ENCODE results near the gene PALD1. TPM values are rescaled to one million over a fixed set of nuclear protein-coding genes. Genes with fewer than 3 reads are reported as not detected.

The PALD1 gene
- total and polyA plus RNA-seq, 2 of the 4 experiments (the other 2 are of a cell fraction) = 0.12 to 0.18 TPM

- CTCF ChIA-PET = no interaction called here
- Histone ChIP-seq H3K9me1 (ENCODE audit: insufficient read depth, low read length) (no peaks in the 10 kb centered on the region), H2AFZ (replicated peaks; ENCODE audit: low read length, poor library complexity) (no peak overlapping the region), H3K56ac (ENCODE audit: extremely low read depth, insufficient read depth, low read length) (no peak overlapping the region), H2AK5ac (ENCODE audit: low read depth, low read length) (no peak overlapping the region), H2BK120ac (ENCODE audit: low read depth, low read length) (no peak overlapping the region), H2BK5ac (ENCODE audit: low read depth, low read length, poor library complexity, severe bottlenecking) (no peak overlapping the region), H3K9ac (ENCODE audit: low read depth, low read length) (no peak overlapping the region), H2BK20ac (ENCODE audit: low read depth, low read length) (no peak overlapping the region), H3K4me3 (ENCODE audit: insufficient read depth, low read depth, low read length) (no peak overlapping the region), H3K79me1 (ENCODE audit: low read depth in 1 of 2, low read length in 2 of 2) (no peaks in the 10 kb centered on the region), H3K9me3 (ENCODE audit: control insufficient read depth, insufficient read depth, low read length) (no peaks in the 10 kb centered on the region), H3K27me3 (ENCODE audit: control insufficient read depth, insufficient read depth, low read length) (peaks cover 30% of the 10 kb centered on the region), H2AK9ac (replicated peaks; ENCODE audit: low read depth, low read length, poor library complexity) (no peak overlapping the region), H4K8ac (ENCODE audit: low read depth in 2 of 2, low read length in 2 of 2) (no peak overlapping the region), H3K18ac (ENCODE audit: low read depth, low read length) (no peak overlapping the region), H4K20me1 (ENCODE audit: insufficient read depth, low read length) (no peaks in the 10 kb centered on the region), H4K91ac (ENCODE audit: insufficient read depth, low read depth, low read length) (no peak overlapping the region), H3K36me3 (ENCODE audit: control insufficient read depth, insufficient read depth, low read length) (no peaks in the 10 kb centered on the region), H3K4ac (ENCODE audit: low read depth, low read length) (no peak overlapping the region), H3K4me2 (ENCODE audit: low read depth, low read length) (no peak overlapping the region), H2BK15ac (ENCODE audit: low read depth, low read length) (no peak overlapping the region), H3K4me1 (ENCODE audit: control insufficient read depth, insufficient read depth, low read length) (peaks cover 3% of the 10 kb centered on the region; the same call in 1 of the 2 replicates), H3K14ac (replicated peaks; ENCODE audit: low read depth, low read length) (no peak overlapping the region), H4K5ac (ENCODE audit: low read depth, low read length) (no peak overlapping the region), H3K23ac (ENCODE audit: low read depth, low read length) (no peak overlapping the region), H3K27ac (ENCODE audit: insufficient read depth, low read length) (no peak overlapping the region)
- DNase-seq = no peak
- no TSS peak for BruUV-seq (replicated peaks)
- POLR2A ChIA-PET (ENCODE audit: unreplicated experiment) = no interaction called here
- dilution Hi-C loops (cut with HindIII; ENCODE audit: low sequenced_read_pairs, unreplicated experiment) (no loop called here), in situ Hi-C loops (cut with MboI; ENCODE audit: low sequenced_read_pairs) (no loop called here), intact Hi-C loops (cut with micrococcal nuclease) (no loop called here)
- TF ChIP-seq, protein P1, sequence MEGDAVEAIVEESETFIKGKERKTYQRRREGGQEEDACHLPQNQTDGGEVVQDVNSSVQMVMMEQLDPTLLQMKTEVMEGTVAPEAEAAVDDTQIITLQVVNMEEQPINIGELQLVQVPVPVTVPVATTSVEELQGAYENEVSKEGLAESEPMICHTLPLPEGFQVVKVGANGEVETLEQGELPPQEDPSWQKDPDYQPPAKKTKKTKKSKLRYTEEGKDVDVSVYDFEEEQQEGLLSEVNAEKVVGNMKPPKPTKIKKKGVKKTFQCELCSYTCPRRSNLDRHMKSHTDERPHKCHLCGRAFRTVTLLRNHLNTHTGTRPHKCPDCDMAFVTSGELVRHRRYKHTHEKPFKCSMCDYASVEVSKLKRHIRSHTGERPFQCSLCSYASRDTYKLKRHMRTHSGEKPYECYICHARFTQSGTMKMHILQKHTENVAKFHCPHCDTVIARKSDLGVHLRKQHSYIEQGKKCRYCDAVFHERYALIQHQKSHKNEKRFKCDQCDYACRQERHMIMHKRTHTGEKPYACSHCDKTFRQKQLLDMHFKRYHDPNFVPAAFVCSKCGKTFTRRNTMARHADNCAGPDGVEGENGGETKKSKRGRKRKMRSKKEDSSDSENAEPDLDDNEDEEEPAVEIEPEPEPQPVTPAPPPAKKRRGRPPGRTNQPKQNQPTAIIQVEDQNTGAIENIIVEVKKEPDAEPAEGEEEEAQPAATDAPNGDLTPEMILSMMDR (conservative IDR thresholded peaks at IDR 0.05; ENCODE audit: low read depth, low read length) = no peak
- no peak for TF ChIP-seq CHD1 (IDR thresholded peaks at IDR 0.05; ENCODE audit: low read depth, low read length)
- TF ChIP-seq, protein P2, sequence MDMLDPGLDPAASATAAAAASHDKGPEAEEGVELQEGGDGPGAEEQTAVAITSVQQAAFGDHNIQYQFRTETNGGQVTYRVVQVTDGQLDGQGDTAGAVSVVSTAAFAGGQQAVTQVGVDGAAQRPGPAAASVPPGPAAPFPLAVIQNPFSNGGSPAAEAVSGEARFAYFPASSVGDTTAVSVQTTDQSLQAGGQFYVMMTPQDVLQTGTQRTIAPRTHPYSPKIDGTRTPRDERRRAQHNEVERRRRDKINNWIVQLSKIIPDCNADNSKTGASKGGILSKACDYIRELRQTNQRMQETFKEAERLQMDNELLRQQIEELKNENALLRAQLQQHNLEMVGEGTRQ (IDR thresholded peaks at IDR 0.05; ENCODE audit: low read depth, low read length) = no peak
- no peak for TF ChIP-seq MXI1 (IDR thresholded peaks at IDR 0.05; ENCODE audit: borderline replicate concordance, low read depth, low read length)
- no peak for TF ChIP-seq NFE2L2 (IDR thresholded peaks at IDR 0.05; ENCODE audit: low read depth, low read length)
- TF ChIP-seq ELK1 (IDR thresholded peaks at IDR 0.05; ENCODE audit: borderline replicate concordance, low read depth, low read length) = no peak
- TF ChIP-seq POLR2A (IDR thresholded peaks at IDR 0.05; ENCODE audit: low read depth, low read length) = no peak
- no peak for TF ChIP-seq RFX5 (IDR thresholded peaks at IDR 0.05; ENCODE audit: low read depth, low read length)
- TF ChIP-seq BHLHE40 (IDR thresholded peaks at IDR 0.05; ENCODE audit: low read depth, low read length) = no peak
- no peak for TF ChIP-seq RAD21 (IDR thresholded peaks at IDR 0.05; ENCODE audit: low read length)
- TF ChIP-seq RCOR1 (IDR thresholded peaks at IDR 0.05; ENCODE audit: insufficient replicate concordance, low read length) = no peak
- TF ChIP-seq MAZ (IDR thresholded peaks at IDR 0.05; ENCODE audit: borderline replicate concordance, low read depth, low read length) = no peak
- no peak for TF ChIP-seq SMC3 (IDR thresholded peaks at IDR 0.05; ENCODE audit: low read depth, low read length)
- no peak for TF ChIP-seq FOS (IDR thresholded peaks at IDR 0.05; ENCODE audit: low read depth, low read length)
- no peak for TF ChIP-seq MAFK (IDR thresholded peaks at IDR 0.05; ENCODE audit: low read depth, low read length)
- TF ChIP-seq CEBPB (IDR thresholded peaks at IDR 0.05; ENCODE audit: low read depth, low read length) = no peak
- WGBS, 2 experiments (ENCODE audit: extremely low coverage in 2 of 2, insufficient read length in 1 of 2) = no CpG with 5 or more reads among the region's 8 CpGs
- no peak for ATAC-seq (ENCODE audit: low read depth)
Measured at GRCh38 chr10:70585578-70586169, 107.1 kb downstream of the PALD1 start.

Data from IMR-90 (cell line).